Activated CD4-positive, CD25-positive, alpha-beta regulatory T cell treated with anti-CD3 and anti-CD28 coated beads, Interleukin-2, amount 50 U/mL, for 72 hours (primary cell): ENCODE data around the gene CYRIA.

Experiments
- DNase-seq: peaks from one replicate; pipeline ENCODE4 v3.0.0; 2021

The CYRIA gene

GRCh38 chr2:16665748-16666448 is at the start of gene CYRIA:
CYRIA (minus strand) TSS chr2:16665834; CDS start chr2:16588119, 77,715 bp downstream.
- peak; percentile 44 for DNase-seq

GRCh38 chr2:16713011-16713423 is 47.4 kb upstream of the CYRIA start:
- DNase-seq, result no peak

GRCh38 chr2:16709769-16710168 is 44.1 kb upstream of the CYRIA start:
- no peak for DNase-seq

GRCh38 chr2:16708173-16708572 is 42.5 kb upstream of the CYRIA start:
- DNase-seq, result no peak

- no peak for DNase-seq
These were observed 41.5 kb upstream of the CYRIA start for GRCh38 chr2:16707014-16707623.

GRCh38 chr2:16700551-16701259 is 35.1 kb upstream of the CYRIA start:
- DNase-seq, result no peak

GRCh38 chr2:16693854-16694253 is 28.2 kb upstream of the CYRIA start:
- no peak for DNase-seq

GRCh38 chr2:16691261-16691660 is 25.6 kb upstream of the CYRIA start:
- DNase-seq, result no peak

- no peak for DNase-seq
These were observed 22.3 kb upstream of the CYRIA start for GRCh38 chr2:16687955-16688354.

- no peak for DNase-seq
These were observed 21.6 kb upstream of the CYRIA start for GRCh38 chr2:16687222-16687621.

- no peak for DNase-seq
These were observed 21.0 kb upstream of the CYRIA start for GRCh38 chr2:16686641-16687040.

- DNase-seq, result no peak
These were observed 19.7 kb upstream of the CYRIA start for GRCh38 chr2:16685340-16685715.

GRCh38 chr2:16684676-16685339 is 19.2 kb upstream of the CYRIA start:
- DNase-seq, result no peak

- no peak for DNase-seq
These were observed 17.9 kb upstream of the CYRIA start for GRCh38 chr2:16683576-16683975.

GRCh38 chr2:16682431-16683118 is 16.9 kb upstream of the CYRIA start:
- DNase-seq, result no peak

- no peak for DNase-seq
These were observed 15.1 kb upstream of the CYRIA start for GRCh38 chr2:16680781-16681180.

GRCh38 chr2:16680304-16680703 is 14.7 kb upstream of the CYRIA start:
- no peak for DNase-seq

GRCh38 chr2:16678964-16679363 is 13.3 kb upstream of the CYRIA start:
- DNase-seq, result no peak

- DNase-seq, result no peak
These were observed 12.2 kb upstream of the CYRIA start for GRCh38 chr2:16677875-16678274.

GRCh38 chr2:16675781-16676180 is 10.1 kb upstream of the CYRIA start:
- DNase-seq, result no peak

- no peak for DNase-seq
These were observed 8.5 kb upstream of the CYRIA start for GRCh38 chr2:16674154-16674553.

GRCh38 chr2:16671760-16672159 is 6.1 kb upstream of the CYRIA start:
- DNase-seq, result no peak

GRCh38 chr2:16669388-16669787 is 3.8 kb upstream of the CYRIA start:
- DNase-seq, result no peak
